GM23338 (cell line): Measurements from ENCODE around the gene ACTR2. TPM values are rescaled to one million over a fixed set of nuclear protein-coding genes. Genes with fewer than 3 reads are reported as not detected.

Experiments
- ATAC-seq: fragments of 200-7000 bp; cut with Tn5 transposase; 3 replicates; pipeline ENCODE4 v1.9.1; 2020
- DNase-seq: peaks from one replicate; pipeline ENCODE4 v3.0.0-alpha.2; 2015; ENCODE audit warnings: low spot score
- H2AFZ ChIP-seq: fragments of 200-600 bp; sonication (generic); 2 replicates; pipeline ENCODE4 v1.8.0; 2016; ENCODE audit warnings: antibody characterized with exemption, mild to moderate bottlenecking, moderate library complexity
- H3F3A ChIP-seq: fragments of 200-600 bp; sonication (generic); replicated peaks from 2 replicates; pipeline ENCODE4 v1.8.0; 2017; ENCODE audit warnings: antibody characterized with exemption, mixed run types, low read depth
- H3K27ac ChIP-seq: fragments of 200-600 bp; sonication (generic); 2 replicates; pipeline ENCODE4 v1.6.1; 2016; ENCODE audit warnings: low read depth
- H3K27me3 ChIP-seq: fragments of 200-600 bp; sonication (generic); 2 replicates; pipeline ENCODE4 v1.8.0; 2016; ENCODE audit warnings: mild to moderate bottlenecking, mixed run types, moderate library complexity; ENCODE audit not compliant: insufficient read depth
- H3K36me3 ChIP-seq: fragments of 200-600 bp; sonication (generic); 2 replicates; pipeline ENCODE4 v1.8.0; 2016; ENCODE audit warnings: mild to moderate bottlenecking; ENCODE audit not compliant: insufficient read depth
- H3K4me1 ChIP-seq: fragments of 200-600 bp; sonication (generic); 2 replicates; pipeline ENCODE4 v1.8.0; 2016; ENCODE audit warnings: mild to moderate bottlenecking, moderate library complexity; ENCODE audit not compliant: insufficient read depth
- H3K4me2 ChIP-seq: fragments of 200-600 bp; sonication (generic); 2 replicates; pipeline ENCODE4 v1.7.1; 2017; ENCODE audit warnings: mixed run types
- H3K4me3 ChIP-seq: fragments of 200-600 bp; sonication (generic); 2 replicates; pipeline ENCODE4 v1.6.1; 2016; ENCODE audit warnings: mixed run types
- H3K79me2 ChIP-seq: fragments of 200-600 bp; sonication (generic); replicated peaks from 2 replicates; pipeline ENCODE4 v1.8.0; 2017; ENCODE audit warnings: mild to moderate bottlenecking; ENCODE audit not compliant: insufficient read depth
- H3K9me2 ChIP-seq: fragments of 200-600 bp; sonication (generic); 2 replicates; pipeline ENCODE4 v1.8.0; 2017; ENCODE audit not compliant: insufficient read depth
- H4K20me1 ChIP-seq: fragments of 200-600 bp; sonication (generic); replicated peaks from 2 replicates; pipeline ENCODE4 v1.8.0; 2017; ENCODE audit warnings: mild to moderate bottlenecking; ENCODE audit not compliant: insufficient read depth
- H3K27ac Mint-ChIP-seq: 2 replicates; pipeline ENCODE4 v1.8.0; 2020; ENCODE audit warnings: inconsistent platforms, mild to moderate bottlenecking, moderate library complexity, mixed read lengths
- H3K27me3 Mint-ChIP-seq: 3 replicates; pipeline ENCODE4 v1.8.0; 2022; ENCODE audit warnings: low read depth, mild to moderate bottlenecking, moderate library complexity, mixed read lengths, inconsistent platforms; ENCODE audit not compliant: insufficient read depth, poor library complexity
- H3K36me3 Mint-ChIP-seq: 3 replicates; pipeline ENCODE4 v1.8.0; 2021; ENCODE audit warnings: low read depth, mild to moderate bottlenecking, inconsistent platforms, moderate library complexity, mixed read lengths
- H3K4me1 Mint-ChIP-seq: 3 replicates; pipeline ENCODE4 v1.8.0; 2020; ENCODE audit warnings: mild to moderate bottlenecking, inconsistent platforms, mixed read lengths
- H3K4me3 Mint-ChIP-seq: 3 replicates; pipeline ENCODE4 v1.8.0; 2021; ENCODE audit warnings: moderate library complexity, mild to moderate bottlenecking, inconsistent platforms, mixed read lengths
- H3K9me3 Mint-ChIP-seq: 3 replicates; pipeline ENCODE4 v1.8.0; 2020; ENCODE audit warnings: moderate library complexity, mild to moderate bottlenecking, inconsistent platforms, mixed read lengths
- CREB1 ChIP-seq: fragments of 250-450 bp; sonication (Bioruptor Pico); IDR thresholded peaks from 2 replicates; pipeline ENCODE4 v1.5.0; 2020; ENCODE audit warnings: low read depth, mild to moderate bottlenecking, moderate library complexity
- CTCF ChIP-seq, 2 experiments: fragments of 200-600 bp in 1 of 2; sonication (generic) in 1 of 2; conservative IDR thresholded peaks; 2 replicates each; pipeline versions ENCODE4 v1.5.1 to v1.6.1; 2016 to 2017; ENCODE audit warnings: antibody characterized with exemption in 2 of 2, low read depth in 2 of 2, mild to moderate bottlenecking in 2 of 2, moderate library complexity in 1 of 2
- EZH2phosphoT487 ChIP-seq: fragments of 200-600 bp; sonication (generic); IDR thresholded peaks from one replicate; pipeline ENCODE4 v1.8.1; 2018; ENCODE audit warnings: antibody characterized with exemption; ENCODE audit not compliant: unreplicated experiment
- JUNB ChIP-seq: IDR thresholded peaks from one replicate; pipeline ENCODE4 v1.6.1; 2016; ENCODE audit warnings: antibody characterized with exemption; ENCODE audit not compliant: unreplicated experiment
- NANOG ChIP-seq: IDR thresholded peaks from 2 replicates; pipeline ENCODE4 v1.6.1; 2016; ENCODE audit warnings: antibody characterized with exemption, borderline replicate concordance
- REST ChIP-seq: IDR thresholded peaks from one replicate; pipeline ENCODE4 v1.6.1; 2018; ENCODE audit warnings: antibody characterized with exemption; ENCODE audit not compliant: unreplicated experiment
- ZNF114 ChIP-seq: fragments of 250-450 bp; sonication (Bioruptor Pico); IDR thresholded peaks from 2 replicates; pipeline ENCODE4 v1.5.0; 2020; ENCODE audit warnings: mild to moderate bottlenecking, moderate library complexity
- ZNF331 ChIP-seq: fragments of 250-450 bp; sonication (Bioruptor Pico); IDR thresholded peaks from 2 replicates; pipeline ENCODE4 v1.5.0; 2020; ENCODE audit warnings: low read depth, mild to moderate bottlenecking, moderate library complexity
- ZNF462 ChIP-seq: fragments of 250-450 bp; sonication (Bioruptor Pico); IDR thresholded peaks from 2 replicates; pipeline ENCODE4 v1.5.0; 2020; ENCODE audit warnings: mild to moderate bottlenecking, moderate library complexity
- polyA plus RNA-seq: library from polyadenylated mRNA; unstranded; fragments of >200 nt; fragmentation: Nextera tagmentation; extraction: Ambion mirVana; gene quantifications from 2 replicates; pipeline ENCODE4 v1.2.1, GENCODE V29; 2016
- total RNA-seq: library from RNA; depleted of rRNA; stranded (reverse); fragments of >200 nt; shearing (Covaris generic); gene quantifications from 2 replicates; pipeline ENCODE4 v1.2.3, GENCODE V29; 2014

Gene ACTR2
- total and polyA plus RNA-seq, 2 experiments from 2014 or later = 73.6 to 87.6 TPM

GRCh38 chr2:65214361-65214760, 13.3 kb upstream of the ACTR2 start (continued):
- TF ChIP-seq NANOG = no peak

GRCh38 chr2:65214843-65215242, 12.8 kb upstream of the ACTR2 start:
- Histone ChIP-seq H3K4me2 (no peak overlapping the region), H3K36me3 (no peaks in the 10 kb centered on the region), H3K4me1 (no peaks in the 10 kb centered on the region), H3K27me3 (no peaks in the 10 kb centered on the region), H3K27ac (no peak overlapping the region), H3K9me2 (no peaks in the 10 kb centered on the region), H3K4me3 (no peak overlapping the region), H4K20me1 (no peaks in the 10 kb centered on the region; the same call in 1 of the 2 replicates), H2AFZ (no peak overlapping the region), H3K79me2 (no peaks in the 10 kb centered on the region), H3F3A (no peaks in the 10 kb centered on the region)
- TF ChIP-seq CTCF (conservative IDR thresholded peaks at IDR 0.05; ENCODE audit: low read depth in 2 of 2) (no peak), ZNF331 (no peak)
- ATAC-seq = no peak
- H3K27ac Mint-ChIP-seq = no peak overlapping the region
- H3K4me1 Mint-ChIP-seq = peaks cover 3% of the 10 kb centered on the region; the same call in 1 of the 3 replicates
- H3K4me3 Mint-ChIP-seq = no peak overlapping the region
- DNase-seq = no peak
- no peaks in the 10 kb centered on the region for H3K36me3 Mint-ChIP-seq
- no peaks in the 10 kb centered on the region for H3K9me3 Mint-ChIP-seq
- peaks cover 6% of the 10 kb centered on the region for H3K27me3 Mint-ChIP-seq

GRCh38 chr2:65215946-65216345, 11.7 kb upstream of the ACTR2 start:
- no peak overlapping the region for H3K4me2 ChIP-seq
- Mint-ChIP-seq H3K36me3 (no peaks in the 10 kb centered on the region), H3K27me3 (peaks cover 6% of the 10 kb centered on the region), H3K27ac (no peak overlapping the region), H3K4me1 (peaks cover 3% of the 10 kb centered on the region; the same call in 1 of the 3 replicates), H3K4me3 (no peak overlapping the region), H3K9me3 (no peaks in the 10 kb centered on the region)
- H3K36me3 ChIP-seq = no peaks in the 10 kb centered on the region
- no peak overlapping the region for H2AFZ ChIP-seq
- no peaks in the 10 kb centered on the region for H3K79me2 ChIP-seq
- DNase-seq = no peak
- H3F3A ChIP-seq = no peaks in the 10 kb centered on the region
- H3K27me3 ChIP-seq = no peaks in the 10 kb centered on the region
- H4K20me1 ChIP-seq = no peaks in the 10 kb centered on the region; the same call in 1 of the 2 replicates
- no peak overlapping the region for H3K27ac ChIP-seq
- H3K4me1 ChIP-seq = no peaks in the 10 kb centered on the region
- H3K4me3 ChIP-seq = no peak overlapping the region
- no peak for ATAC-seq
- no peaks in the 10 kb centered on the region for H3K9me2 ChIP-seq
- no peak for TF ChIP-seq ZNF114
- no peak for TF ChIP-seq ZNF462 (CRISPR knock-in tag)
- no peak for TF ChIP-seq CREB1 (CRISPR knock-in tag)
- TF ChIP-seq EZH2phosphoT487 = no peak
- no peak for TF ChIP-seq ZNF331
- TF ChIP-seq JUNB = no peak
- TF ChIP-seq NANOG = no peak
- TF ChIP-seq REST = no peak
